DMS79 treated with DMSO at 0.1 percent for 48 hours (cell line): ENCODE measurements around the gene ATP8A2.
"Not testable (repeated sequence)": the region's sequence is repeated elsewhere in the genome, so short reads cannot be mapped to it uniquely, and the experiment has no call there.

Experiments used
- DNase-seq: peaks from one replicate; lab custom pipeline; 2025; lab: John Stamatoyannopoulos, UW

ATP8A2 gene

GRCh38 chr13:25920931-25921330, 549.2 kb downstream of the ATP8A2 start:
- DNase-seq = no peak

- no peak for DNase-seq
Observed at GRCh38 chr13:25922376-25922775, 550.6 kb downstream of the ATP8A2 start.

- DNase-seq = no peak
Observed at GRCh38 chr13:25923217-25924085, 551.7 kb downstream of the ATP8A2 start.

GRCh38 chr13:25927363-25927762, 555.6 kb downstream of the ATP8A2 start:
- no peak for DNase-seq

GRCh38 chr13:25927932-25928331, 556.2 kb downstream of the ATP8A2 start:
- no peak for DNase-seq

- no peak for DNase-seq
Observed at GRCh38 chr13:25928941-25929505, 557.2 kb downstream of the ATP8A2 start.

- no peak for DNase-seq
Observed at GRCh38 chr13:25929816-25930215, 558.0 kb downstream of the ATP8A2 start.

GRCh38 chr13:25930653-25931052, 558.9 kb downstream of the ATP8A2 start:
- no peak for DNase-seq

GRCh38 chr13:25932365-25932764, 560.6 kb downstream of the ATP8A2 start:
- no peak for DNase-seq

GRCh38 chr13:25933520-25933919, 561.7 kb downstream of the ATP8A2 start:
- DNase-seq = no peak

GRCh38 chr13:25934127-25934526, 562.4 kb downstream of the ATP8A2 start:
- DNase-seq = no peak

GRCh38 chr13:25939961-25940687, 568.4 kb downstream of the ATP8A2 start:
- DNase-seq = no peak

- no peak for DNase-seq
Observed at GRCh38 chr13:25943081-25943480, 571.3 kb downstream of the ATP8A2 start.

- DNase-seq = no peak
Observed at GRCh38 chr13:25943658-25944057, 571.9 kb downstream of the ATP8A2 start.

- DNase-seq = no peak
Observed at GRCh38 chr13:25945596-25945995, 573.8 kb downstream of the ATP8A2 start.

- DNase-seq = no peak
Observed at GRCh38 chr13:25946321-25946720, 574.5 kb downstream of the ATP8A2 start.

GRCh38 chr13:25948910-25949309, 577.1 kb downstream of the ATP8A2 start:
- DNase-seq = no peak

- DNase-seq = no peak
Observed at GRCh38 chr13:25951831-25952230, 580.1 kb downstream of the ATP8A2 start.

GRCh38 chr13:25954080-25954479, 582.3 kb downstream of the ATP8A2 start:
- DNase-seq = not testable (repeated sequence)

- DNase-seq = not testable (repeated sequence)
Observed at GRCh38 chr13:25954943-25955342, 583.2 kb downstream of the ATP8A2 start.

- no peak for DNase-seq
Observed at GRCh38 chr13:25958986-25959385, 587.2 kb downstream of the ATP8A2 start.

- DNase-seq = no peak
Observed at GRCh38 chr13:25961294-25961693, 589.5 kb downstream of the ATP8A2 start.

GRCh38 chr13:25963674-25964073, 591.9 kb downstream of the ATP8A2 start:
- DNase-seq = no peak
